ENCODE data around the gene TSSK2. TPM values are rescaled to one million over a fixed set of nuclear protein-coding genes. Genes with fewer than 3 reads are reported as not detected.

Gene TSSK2
- total and polyA plus RNA-seq, 2 donors from 2014 or later: not detected

DNA sequence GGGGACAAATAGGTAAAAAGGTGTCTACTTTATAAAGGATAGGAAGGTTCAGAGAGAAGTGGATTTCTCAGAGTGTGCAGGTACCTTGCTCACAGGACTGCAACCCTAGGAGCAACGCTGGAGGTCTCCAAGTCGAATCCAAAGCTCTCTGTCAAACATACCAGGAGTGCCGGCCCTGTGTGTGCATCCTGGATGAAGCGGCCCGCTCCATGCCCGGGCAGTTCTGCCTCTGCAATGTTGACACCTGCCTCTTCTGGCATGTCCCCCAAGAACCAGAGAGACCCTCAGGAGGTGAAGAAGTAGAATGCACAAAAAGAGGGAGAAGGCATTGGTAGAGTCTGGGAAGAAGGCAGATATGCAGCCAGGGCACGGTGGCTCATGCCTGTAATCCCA, 3.1 kb upstream of the TSSK2 start:
- no peak overlapping the region for H3K4me3 ChIP-seq (ENCODE audit: low read length in 3 of 3)
- H3K9ac ChIP-seq (ENCODE audit: low read length in 3 of 3): no peak overlapping the region
- no peaks in the 10 kb centered on the region for H3K9me3 ChIP-seq (ENCODE audit: control insufficient read depth in 2 of 3, insufficient read depth in 1 of 3, low read length in 3 of 3)
- intact Hi-C loops (cut with DNase I): no loop called here
- H3K27ac ChIP-seq (ENCODE audit: low read depth in 2 of 2, low read length in 2 of 2): no peak overlapping the region
- TF ChIP-seq, protein P1, sequence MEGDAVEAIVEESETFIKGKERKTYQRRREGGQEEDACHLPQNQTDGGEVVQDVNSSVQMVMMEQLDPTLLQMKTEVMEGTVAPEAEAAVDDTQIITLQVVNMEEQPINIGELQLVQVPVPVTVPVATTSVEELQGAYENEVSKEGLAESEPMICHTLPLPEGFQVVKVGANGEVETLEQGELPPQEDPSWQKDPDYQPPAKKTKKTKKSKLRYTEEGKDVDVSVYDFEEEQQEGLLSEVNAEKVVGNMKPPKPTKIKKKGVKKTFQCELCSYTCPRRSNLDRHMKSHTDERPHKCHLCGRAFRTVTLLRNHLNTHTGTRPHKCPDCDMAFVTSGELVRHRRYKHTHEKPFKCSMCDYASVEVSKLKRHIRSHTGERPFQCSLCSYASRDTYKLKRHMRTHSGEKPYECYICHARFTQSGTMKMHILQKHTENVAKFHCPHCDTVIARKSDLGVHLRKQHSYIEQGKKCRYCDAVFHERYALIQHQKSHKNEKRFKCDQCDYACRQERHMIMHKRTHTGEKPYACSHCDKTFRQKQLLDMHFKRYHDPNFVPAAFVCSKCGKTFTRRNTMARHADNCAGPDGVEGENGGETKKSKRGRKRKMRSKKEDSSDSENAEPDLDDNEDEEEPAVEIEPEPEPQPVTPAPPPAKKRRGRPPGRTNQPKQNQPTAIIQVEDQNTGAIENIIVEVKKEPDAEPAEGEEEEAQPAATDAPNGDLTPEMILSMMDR (IDR thresholded peaks at IDR 0.05; ENCODE audit: borderline replicate concordance, extremely low read depth, insufficient read depth): no peak
- peaks cover 0 to 2% (median under 1%) of the 10 kb centered on the region in 3 donors for H3K4me1 ChIP-seq (ENCODE audit: control insufficient read depth in 2 of 3, insufficient read depth in 2 of 3, low read depth in 1 of 3, low read length in 3 of 3)
- H3K27me3 ChIP-seq (ENCODE audit: control insufficient read depth, insufficient read depth, low read length): no peaks in the 10 kb centered on the region
- DNase-seq (no peak), FAIRE-seq (no peak)
- peaks cover 0 to 2% (median 0%) of the 10 kb centered on the region in 3 donors for H3K36me3 ChIP-seq (ENCODE audit: control insufficient read depth in 2 of 3, insufficient read depth in 3 of 3, low read length in 3 of 3)

DNA sequence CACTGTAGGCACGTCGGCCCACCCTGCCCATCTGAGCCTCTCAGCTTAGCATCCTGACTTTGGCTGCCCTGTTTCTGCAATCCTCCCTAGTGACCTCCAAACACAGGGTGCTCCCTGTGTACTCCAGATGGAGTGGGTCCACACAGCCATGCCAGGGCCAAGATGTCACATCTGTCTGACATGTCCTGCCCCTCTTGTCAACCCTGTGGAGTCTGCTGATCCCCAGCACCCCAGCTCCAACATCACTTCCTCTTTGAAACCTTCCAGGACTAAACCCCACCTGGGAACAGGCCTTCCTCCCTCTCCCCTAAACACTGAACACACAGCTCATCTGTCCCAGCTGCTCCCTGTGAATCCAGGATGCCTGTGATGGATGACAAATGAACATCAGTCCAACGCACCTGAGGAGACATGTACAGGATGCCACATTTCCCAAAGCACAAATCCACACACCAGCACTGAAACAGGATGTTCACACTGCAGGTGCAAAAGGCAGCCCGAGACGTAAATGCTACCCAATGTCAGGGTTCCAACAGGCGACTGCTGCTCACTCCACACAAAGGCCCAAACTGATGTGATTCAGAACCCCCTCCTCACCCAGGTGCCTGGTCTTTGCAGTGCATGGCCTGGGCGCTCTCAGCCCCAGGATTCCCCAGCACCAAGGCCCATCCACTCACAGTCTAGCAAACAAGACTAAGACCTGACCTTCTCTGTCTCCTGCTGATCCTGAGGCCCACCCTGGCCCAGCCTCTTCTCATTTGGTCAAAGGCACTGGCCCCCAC, 2.0 kb upstream of the TSSK2 start:
- FAIRE-seq (no peak), DNase-seq (no peak)
- no peaks in the 10 kb centered on the region for H3K27me3 ChIP-seq (ENCODE audit: control insufficient read depth, insufficient read depth, low read length)
- H3K27ac ChIP-seq (ENCODE audit: low read depth in 2 of 2, low read length in 2 of 2): no peak overlapping the region
- TF ChIP-seq, protein P1 (IDR thresholded peaks at IDR 0.05; ENCODE audit: borderline replicate concordance, extremely low read depth, insufficient read depth): no peak
- no peaks in the 10 kb centered on the region for H3K9me3 ChIP-seq (ENCODE audit: control insufficient read depth in 2 of 3, insufficient read depth in 1 of 3, low read length in 3 of 3)
- no peak overlapping the region for H3K4me3 ChIP-seq (ENCODE audit: low read length in 3 of 3)
- peaks cover 0 to 10% (median 6%) of the 10 kb centered on the region in 3 donors for H3K36me3 ChIP-seq (ENCODE audit: control insufficient read depth in 2 of 3, insufficient read depth in 3 of 3, low read length in 3 of 3)
- intact Hi-C loops (cut with DNase I): no loop called here
- H3K4me1 ChIP-seq (ENCODE audit: control insufficient read depth in 2 of 3, insufficient read depth in 2 of 3, low read depth in 1 of 3, low read length in 3 of 3): no peaks in the 10 kb centered on the region
- H3K9ac ChIP-seq (ENCODE audit: low read length in 3 of 3): no peak overlapping the region

DNA sequence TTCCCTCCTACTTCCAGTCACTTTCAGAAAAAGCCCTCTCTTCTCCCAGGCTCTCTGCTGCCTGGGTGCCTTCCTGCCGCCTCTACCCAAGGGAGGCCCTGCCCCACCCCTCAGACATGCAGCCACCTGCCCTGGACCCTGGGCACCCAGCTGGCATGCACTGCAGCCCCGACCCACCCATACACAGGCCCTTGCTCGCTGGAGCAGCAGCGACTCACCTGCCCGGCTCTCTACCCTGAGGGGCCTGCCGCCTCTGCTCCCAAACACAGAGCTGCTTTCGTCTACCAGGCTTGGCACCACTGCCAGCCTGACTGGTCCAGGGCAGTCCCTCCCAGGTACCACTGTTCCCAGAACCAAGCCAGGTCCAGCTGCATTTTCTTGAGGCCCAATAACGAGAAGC, 1.2 kb upstream of the TSSK2 start:
- DNase-seq (no peak), FAIRE-seq (no peak)
- Histone ChIP-seq H3K9me3 (ENCODE audit: control insufficient read depth in 2 of 3, insufficient read depth in 1 of 3, low read length in 3 of 3) (no peaks in the 10 kb centered on the region), H3K36me3 (ENCODE audit: control insufficient read depth in 2 of 3, insufficient read depth in 3 of 3, low read length in 3 of 3) (peaks cover 0 to 10% (median 9%) of the 10 kb centered on the region in 3 donors), H3K27me3 (ENCODE audit: control insufficient read depth, insufficient read depth, low read length) (no peaks in the 10 kb centered on the region), H3K4me3 (ENCODE audit: low read length in 3 of 3) (no peak overlapping the region), H3K27ac (ENCODE audit: low read depth in 2 of 2, low read length in 2 of 2) (no peak overlapping the region), H3K9ac (ENCODE audit: low read length in 3 of 3) (no peak overlapping the region), H3K4me1 (ENCODE audit: control insufficient read depth in 2 of 3, insufficient read depth in 2 of 3, low read depth in 1 of 3, low read length in 3 of 3) (no peaks in the 10 kb centered on the region)
- intact Hi-C loops (cut with DNase I): no loop called here
- TF ChIP-seq, protein P1 (IDR thresholded peaks at IDR 0.05; ENCODE audit: borderline replicate concordance, extremely low read depth, insufficient read depth): no peak

Measured in kidney (tissue), 14 donors.